Measurements from ENCODE around the gene PYM1. TPM values are rescaled to one million over a fixed set of nuclear protein-coding genes. Genes with fewer than 3 reads are reported as not detected.

PYM1 gene
- total and polyA plus RNA-seq, 5 experiments from 2014 or later, result 33.1 to 65.7 (median 54.4) TPM

DNA sequence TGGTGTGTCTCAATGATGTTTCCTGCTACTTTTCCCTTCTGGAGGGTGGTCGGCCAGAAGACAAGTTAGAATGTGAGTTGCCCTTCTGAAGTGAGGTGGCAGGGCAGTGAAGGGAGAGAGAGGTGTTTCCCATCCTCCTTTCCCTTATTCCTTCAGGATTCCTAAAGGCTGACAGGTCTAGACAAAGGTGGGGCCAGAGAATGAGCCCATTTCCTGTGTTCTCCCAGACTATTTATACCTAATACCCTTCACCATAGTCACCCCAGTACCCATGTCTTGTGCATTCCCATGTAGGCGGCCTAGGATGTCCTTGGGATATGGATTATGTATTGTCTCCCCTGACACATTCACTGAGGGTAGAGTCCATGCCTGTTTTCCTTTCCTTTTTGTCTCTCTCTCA, 10.3 kb upstream of the PYM1 start:
- POLR2A ChIA-PET, result interaction anchor here (0.8 to 12.4 kb wide), 11 partner anchors 11 to 194 kb away, joined by 3 to 293 read pairs (median 4); partner anchors contain the start of genes DGKA, DNAJC14, ORMDL2 and PYM1
- no peak for DNase-seq
- H3K4me1 Mint-ChIP-seq, result peaks cover 58 to 97% (median 92%) of the 10 kb centered on the region in 4 donors
- peak overlapping the region in 7 of 10 donors; percentile 10 to 98 (median 26) for H3K4me3 Mint-ChIP-seq
- no peaks in the 10 kb centered on the region for H3K27me3 Mint-ChIP-seq
- ATAC-seq, result no peak
- H3K9me3 Mint-ChIP-seq, result no peaks in the 10 kb centered on the region
- peaks cover 6 to 98% (median 32%) of the 10 kb centered on the region in 3 donors for H3K36me3 Mint-ChIP-seq
- H3K27ac Mint-ChIP-seq, result peak overlapping the region; percentile 79 to 99 (median 96)

DNA sequence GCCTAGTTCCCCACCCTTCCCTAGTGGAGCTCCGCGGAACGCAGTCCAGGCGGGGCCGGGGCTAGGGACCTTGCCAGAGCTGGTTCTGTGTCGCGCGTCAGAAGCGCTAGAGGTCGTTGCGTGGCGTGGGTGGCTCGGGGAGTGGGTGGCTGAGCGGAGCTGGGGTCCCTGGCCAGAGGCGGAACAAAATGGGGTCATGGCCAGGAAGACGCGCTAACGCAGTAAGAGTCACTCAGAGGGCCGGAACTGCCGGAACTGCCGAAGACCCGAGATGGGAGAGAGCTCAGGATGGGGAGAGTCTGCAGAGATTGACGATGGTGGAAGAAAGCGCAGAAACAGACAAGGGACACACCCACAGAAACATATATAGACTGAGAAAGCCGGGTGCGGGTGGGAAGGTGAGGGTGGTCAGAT, 8.1 kb upstream of the PYM1 start:
- H3K27ac Mint-ChIP-seq, result peak overlapping the region; percentile 92 to 99 (median 96)
- DNase-seq, result no peak
- H3K4me1 Mint-ChIP-seq, result peaks cover 54 to 91% (median 81%) of the 10 kb centered on the region in 4 donors
- POLR2A ChIA-PET, result interaction anchor here (0.6 to 12.4 kb wide), 17 partner anchors 9 to 218 kb away, joined by 3 to 293 read pairs (median 4); partner anchors contain the start of genes DGKA, DNAJC14, ORMDL2 and PA2G4
- H3K27me3 Mint-ChIP-seq, result no peaks in the 10 kb centered on the region
- H3K36me3 Mint-ChIP-seq, result peaks cover 19 to 90% (median 45%) of the 10 kb centered on the region in 3 donors
- H3K9me3 Mint-ChIP-seq, result no peaks in the 10 kb centered on the region
- peak overlapping the region; percentile 93 to 100 (median 98) for H3K4me3 Mint-ChIP-seq
- peak; percentile 7 to 8 for ATAC-seq

DNA sequence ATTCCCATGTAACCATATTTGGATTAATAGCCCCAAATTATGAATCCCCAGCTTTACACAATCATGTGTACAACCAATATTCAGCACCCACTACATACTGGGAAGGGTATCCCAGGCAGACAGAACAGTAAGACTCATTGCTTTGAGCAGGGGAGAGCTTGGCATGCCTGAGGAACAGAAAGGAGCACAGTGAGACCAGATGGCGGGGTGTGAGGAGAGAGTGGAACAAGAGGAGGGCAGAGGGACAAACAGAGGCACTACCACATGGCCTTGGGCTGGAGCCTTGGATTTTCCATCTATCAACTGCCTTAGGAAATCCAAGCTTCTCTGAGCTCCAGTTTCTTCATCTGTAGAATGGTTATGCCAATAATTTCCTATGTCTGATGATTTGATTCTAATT, 7.1 kb upstream of the PYM1 start:
- Mint-ChIP-seq H3K27ac (peak overlapping the region; percentile 92 to 99 (median 97)), H3K4me3 (peak overlapping the region; percentile 93 to 100 (median 98)), H3K36me3 (peaks cover 19 to 80% (median 37%) of the 10 kb centered on the region in 3 donors), H3K9me3 (no peaks in the 10 kb centered on the region), H3K27me3 (no peaks in the 10 kb centered on the region), H3K4me1 (peaks cover 56 to 91% (median 80%) of the 10 kb centered on the region in 4 donors)
- POLR2A ChIA-PET, result interaction anchor here (0.5 to 12.4 kb wide), 15 partner anchors 8 to 205 kb away, joined by 3 to 293 read pairs (median 6); partner anchors contain the start of genes DGKA, DNAJC14, ORMDL2 and PYM1
- DNase-seq, result no peak
- ATAC-seq, result no peak

DNA sequence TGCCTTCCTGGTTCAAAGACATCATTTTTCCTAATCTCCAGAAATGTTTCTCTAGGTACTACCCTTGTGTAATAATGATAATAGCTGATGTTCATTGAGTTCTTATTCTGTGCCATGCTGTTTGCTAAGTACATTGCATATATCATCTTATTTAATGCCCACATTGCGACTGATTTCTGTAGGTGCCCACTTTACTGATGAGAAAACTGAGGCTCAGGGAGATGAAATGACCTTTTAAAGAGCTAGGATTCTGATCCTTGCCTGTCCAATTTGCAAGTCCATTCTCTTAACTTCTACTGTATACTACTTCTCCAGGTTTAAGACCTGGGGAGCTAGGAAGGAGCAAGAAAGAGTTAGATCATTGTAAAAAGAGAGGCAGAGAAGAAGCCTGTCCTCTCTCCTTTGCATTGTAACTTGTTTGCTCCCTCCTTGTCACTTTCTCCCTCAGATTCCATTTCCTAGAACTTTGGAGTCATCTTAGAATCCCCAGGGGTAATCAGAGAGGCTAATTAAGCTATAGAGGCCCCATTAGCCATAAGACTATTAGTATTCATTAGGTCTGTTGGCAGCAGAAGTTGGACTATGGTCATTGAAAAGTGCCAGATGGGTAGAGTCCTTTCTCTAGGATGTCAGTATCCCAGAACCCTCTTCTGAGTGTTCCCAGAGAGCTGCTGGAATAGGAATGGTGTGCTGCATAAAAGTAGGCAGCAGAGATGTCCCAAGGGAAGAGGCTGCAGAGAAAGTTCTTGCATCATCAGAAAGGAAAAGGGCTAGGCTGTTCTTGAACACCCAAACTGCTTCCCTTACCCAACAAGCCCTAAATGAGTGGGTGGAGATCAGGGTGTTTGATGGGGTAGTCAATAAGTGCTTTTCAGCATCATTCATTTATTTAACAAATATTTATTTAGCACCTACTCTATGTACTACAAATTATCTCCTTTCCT, 6.4 kb upstream of the PYM1 start:
- no peaks in the 10 kb centered on the region for H3K27me3 Mint-ChIP-seq
- DNase-seq (no peak), ATAC-seq (no peak)
- peaks cover 57 to 91% (median 79%) of the 10 kb centered on the region in 4 donors for H3K4me1 Mint-ChIP-seq
- POLR2A ChIA-PET, result interaction anchor here (0.5 to 12.4 kb wide), 21 partner anchors 7 to 205 kb away, joined by 3 to 293 read pairs (median 6); partner anchors contain the start of genes DGKA, DNAJC14, ORMDL2 and PYM1
- peak overlapping the region; percentile 93 to 100 (median 98) for H3K4me3 Mint-ChIP-seq
- peaks cover 19 to 73% (median 38%) of the 10 kb centered on the region in 3 donors for H3K36me3 Mint-ChIP-seq
- no peaks in the 10 kb centered on the region for H3K9me3 Mint-ChIP-seq
- peak overlapping the region; percentile 89 to 99 (median 97) for H3K27ac Mint-ChIP-seq

DNA sequence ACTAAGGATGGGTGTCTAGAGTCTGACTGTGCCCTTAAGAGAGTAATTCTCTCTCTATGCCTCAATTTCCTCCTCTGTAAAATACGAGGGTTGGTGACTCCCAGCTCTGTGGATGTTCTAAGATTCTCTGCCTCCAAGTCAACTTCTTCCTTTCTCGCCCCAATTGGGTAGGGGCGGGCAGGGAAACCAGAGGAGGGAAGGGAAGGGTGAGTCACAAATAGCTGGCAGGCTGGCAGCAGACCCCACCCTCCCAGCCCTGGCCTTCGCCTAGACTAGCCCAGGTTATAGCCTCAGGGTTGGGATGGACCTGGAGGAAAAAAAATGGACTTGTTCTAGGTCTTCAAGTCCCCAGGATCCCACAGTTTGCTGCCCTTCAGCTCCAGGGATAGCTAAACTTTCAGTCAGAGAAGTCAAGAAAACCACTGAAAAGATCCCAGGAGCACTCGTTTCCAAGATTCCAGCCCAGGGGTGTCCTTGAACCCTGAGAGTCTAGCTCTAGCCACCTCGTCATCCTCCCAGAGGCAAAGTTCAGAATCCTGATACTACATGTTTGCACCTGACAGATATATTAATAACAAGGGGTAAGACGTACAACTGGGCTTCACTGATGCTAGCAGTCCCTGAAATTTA, 5.6 kb upstream of the PYM1 start:
- Mint-ChIP-seq H3K27me3 (no peaks in the 10 kb centered on the region), H3K27ac (peak overlapping the region; percentile 92 to 99 (median 98)), H3K4me1 (peaks cover 50 to 88% (median 72%) of the 10 kb centered on the region in 4 donors), H3K4me3 (peak overlapping the region; percentile 93 to 100 (median 98)), H3K36me3 (peaks cover 19 to 66% (median 36%) of the 10 kb centered on the region in 3 donors), H3K9me3 (no peaks in the 10 kb centered on the region)
- ATAC-seq, result no peak
- POLR2A ChIA-PET, result interaction anchor here (0.5 to 12.4 kb wide), 22 partner anchors 6 to 204 kb away, joined by 3 to 293 read pairs (median 5); partner anchors contain the start of genes DGKA, DNAJC14, ORMDL2 and PYM1
- no peak for DNase-seq

DNA sequence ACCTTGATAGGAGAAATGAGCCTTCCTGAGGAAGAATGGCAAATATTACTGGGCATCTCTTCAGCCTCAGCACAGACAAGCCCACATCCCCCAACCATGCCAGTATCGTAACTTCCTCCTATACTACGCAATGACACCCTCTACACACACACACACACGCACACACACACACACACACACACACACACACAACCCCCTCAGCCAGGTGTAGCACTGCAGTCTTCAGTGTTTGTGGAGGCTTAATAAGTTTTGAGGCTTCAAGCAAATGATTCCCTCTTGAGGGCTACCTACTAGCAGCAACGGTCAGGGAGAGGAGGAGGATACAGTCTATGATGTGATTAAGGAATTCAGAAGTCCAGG, 4.8 kb upstream of the PYM1 start:
- ATAC-seq (peak in 1 of 2 donors; percentile 22), DNase-seq (peak in 9 of 10 donors; percentile 31 to 78 (median 53))
- H3K27ac Mint-ChIP-seq, result peak overlapping the region; percentile 92 to 99 (median 98)
- H3K4me3 Mint-ChIP-seq, result peak overlapping the region; percentile 93 to 100 (median 98)
- H3K27me3 Mint-ChIP-seq, result no peaks in the 10 kb centered on the region
- H3K9me3 Mint-ChIP-seq, result no peaks in the 10 kb centered on the region
- POLR2A ChIA-PET, result interaction anchor here (0.6 to 12.4 kb wide), 19 partner anchors 6 to 207 kb away, joined by 3 to 293 read pairs (median 8); partner anchors contain the start of genes DGKA, DNAJC14, ORMDL2 and PYM1
- peaks cover 49 to 87% (median 66%) of the 10 kb centered on the region in 4 donors for H3K4me1 Mint-ChIP-seq
- peaks cover 19 to 58% (median 31%) of the 10 kb centered on the region in 3 donors for H3K36me3 Mint-ChIP-seq

DNA sequence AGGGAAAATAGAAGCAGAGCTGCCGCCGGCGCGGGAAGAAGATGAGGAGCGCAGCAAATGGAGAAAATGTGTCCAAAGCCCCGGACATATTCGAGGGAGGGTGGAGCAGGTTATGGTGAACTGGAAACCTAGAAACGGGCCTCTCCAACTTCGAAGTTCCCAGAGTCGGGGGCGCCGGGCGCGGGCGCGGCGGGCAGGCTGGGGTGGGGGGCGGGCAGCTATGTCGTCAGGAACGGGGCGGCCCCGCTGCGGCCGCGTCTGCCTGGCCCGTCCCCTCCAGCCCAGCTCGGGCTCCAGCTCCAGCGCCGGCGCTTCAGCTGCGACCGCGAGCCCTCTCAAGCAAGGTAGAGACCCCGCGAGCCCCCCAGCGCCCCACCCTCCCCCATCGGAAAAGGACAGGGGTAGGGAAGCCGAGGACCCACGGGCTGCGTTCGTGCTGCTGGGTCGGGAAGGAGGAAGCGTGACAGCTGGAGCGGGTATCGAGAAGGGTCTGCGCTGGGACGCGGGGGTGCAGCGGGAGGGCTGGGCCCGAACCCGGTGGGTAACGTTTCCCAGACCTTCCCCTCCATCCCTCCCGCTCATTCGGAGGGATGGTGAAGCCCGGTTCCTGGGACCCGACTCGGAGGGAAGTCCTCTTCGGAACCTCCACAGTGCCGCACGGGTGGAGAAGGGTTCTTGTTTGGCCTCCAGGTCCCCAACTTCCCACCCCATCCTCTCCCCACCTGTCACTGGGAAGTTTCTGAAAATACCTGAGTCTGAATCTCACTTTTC, 4.3 kb upstream of the PYM1 start:
- peaks cover 18 to 52% (median 31%) of the 10 kb centered on the region in 3 donors for H3K36me3 Mint-ChIP-seq
- no peaks in the 10 kb centered on the region for H3K9me3 Mint-ChIP-seq
- H3K4me1 Mint-ChIP-seq, result peaks cover 43 to 81% (median 60%) of the 10 kb centered on the region in 4 donors
- H3K4me3 Mint-ChIP-seq, result peak overlapping the region; percentile 93 to 100 (median 98)
- H3K27me3 Mint-ChIP-seq, result no peaks in the 10 kb centered on the region
- DNase-seq (peak in 2 of 10 donors; percentile 28 to 38), ATAC-seq (no peak)
- POLR2A ChIA-PET, result interaction anchor here (0.6 to 12.4 kb wide), 22 partner anchors 5 to 207 kb away, joined by 3 to 293 read pairs (median 6); partner anchors contain the start of genes DGKA, DNAJC14, ORMDL2 and PA2G4
- H3K27ac Mint-ChIP-seq, result peak overlapping the region; percentile 93 to 100 (median 98)

DNA sequence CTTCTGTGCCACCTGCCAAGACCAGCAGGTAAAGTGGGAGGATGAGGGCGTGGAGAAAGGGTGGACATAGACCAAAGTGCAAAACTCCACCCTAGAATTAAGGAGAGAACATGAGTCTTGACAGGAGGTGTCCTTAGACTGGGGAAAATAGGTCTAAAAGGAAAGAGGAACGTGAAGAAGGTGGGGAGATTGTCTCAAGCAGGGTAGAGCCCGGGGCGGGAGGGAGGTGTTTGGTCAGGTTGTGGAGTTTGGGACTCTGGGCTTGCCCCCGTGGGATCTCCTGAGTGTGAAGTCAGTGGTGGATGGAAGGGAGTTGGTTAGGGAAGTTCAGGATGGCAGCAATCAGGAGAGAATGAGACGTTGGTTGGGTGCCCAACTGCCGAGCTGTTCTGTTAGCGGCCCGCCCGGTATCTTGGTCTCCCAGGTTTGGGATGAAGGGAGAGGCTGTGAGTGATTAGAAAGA, 3.7 kb upstream of the PYM1 start:
- ATAC-seq (no peak), DNase-seq (no peak)
- H3K27ac Mint-ChIP-seq, result peak overlapping the region; percentile 93 to 100 (median 98)
- peaks cover 43 to 79% (median 57%) of the 10 kb centered on the region in 4 donors for H3K4me1 Mint-ChIP-seq
- no peaks in the 10 kb centered on the region for H3K9me3 Mint-ChIP-seq
- POLR2A ChIA-PET, result interaction anchor here (0.6 to 12.4 kb wide), 17 partner anchors 5 to 202 kb away, joined by 3 to 293 read pairs (median 13); partner anchors contain the start of genes DGKA, DNAJC14, ORMDL2 and PA2G4
- H3K27me3 Mint-ChIP-seq, result no peaks in the 10 kb centered on the region
- peak overlapping the region; percentile 93 to 100 (median 98) for H3K4me3 Mint-ChIP-seq
- peaks cover 20 to 46% (median 29%) of the 10 kb centered on the region in 3 donors for H3K36me3 Mint-ChIP-seq

DNA sequence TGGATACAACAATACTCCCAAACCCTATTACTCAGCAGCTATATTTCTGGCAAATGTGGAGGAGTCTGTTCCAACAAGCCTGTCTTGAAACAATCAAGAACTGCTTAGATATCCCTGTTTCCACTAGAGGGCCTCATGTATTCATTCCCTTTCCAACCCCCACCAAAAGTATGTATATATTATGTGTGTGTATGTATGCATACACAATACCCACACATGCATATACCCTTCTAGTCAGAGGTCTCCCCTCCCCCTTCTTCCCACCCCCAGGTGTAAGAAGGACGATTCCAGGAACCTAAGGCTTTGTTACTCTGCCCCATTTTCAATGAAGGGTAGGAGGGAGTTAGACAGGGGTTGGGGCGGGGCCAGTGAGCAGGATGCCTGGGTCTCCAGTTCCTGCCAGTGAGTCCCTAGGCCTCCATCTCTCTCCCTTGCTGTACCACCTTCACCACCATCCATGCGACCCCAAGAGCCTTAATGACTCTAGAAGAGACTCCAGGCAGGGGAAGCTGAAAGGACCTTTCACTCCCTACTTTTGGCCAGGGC, 3.1 kb upstream of the PYM1 start, which contains the start of gene DGKA:
TSS of gene DGKA (plus strand) at position 392 of the 546 bp plus-strand sequence. CDS start 5,342 bp downstream, outside the sequence.
- peak; percentile 53 to 81 (median 66) for DNase-seq
- POLR2A ChIA-PET, result interaction anchor here (0.6 to 12.4 kb wide), 22 partner anchors 4 to 1433 kb away, joined by 3 to 293 read pairs (median 8); partner anchors contain the start of genes DGKA, DNAJC14, ESYT1 and NCKAP1L
- peaks cover 41 to 79% (median 57%) of the 10 kb centered on the region in 4 donors for H3K4me1 Mint-ChIP-seq
- peak within 1 kb of the TSS; percentile 93 to 100 (median 98) for H3K27ac Mint-ChIP-seq
- peak; percentile 23 to 24 for ATAC-seq
- no peaks in the 10 kb centered on the region for H3K9me3 Mint-ChIP-seq
- no peaks in the 10 kb centered on the region for H3K27me3 Mint-ChIP-seq
- H3K36me3 Mint-ChIP-seq, result peaks cover 20 to 41% (median 29%) of the 10 kb centered on the region in 3 donors
- peak within 1 kb of the TSS; percentile 93 to 100 (median 98) for H3K4me3 Mint-ChIP-seq

DNA sequence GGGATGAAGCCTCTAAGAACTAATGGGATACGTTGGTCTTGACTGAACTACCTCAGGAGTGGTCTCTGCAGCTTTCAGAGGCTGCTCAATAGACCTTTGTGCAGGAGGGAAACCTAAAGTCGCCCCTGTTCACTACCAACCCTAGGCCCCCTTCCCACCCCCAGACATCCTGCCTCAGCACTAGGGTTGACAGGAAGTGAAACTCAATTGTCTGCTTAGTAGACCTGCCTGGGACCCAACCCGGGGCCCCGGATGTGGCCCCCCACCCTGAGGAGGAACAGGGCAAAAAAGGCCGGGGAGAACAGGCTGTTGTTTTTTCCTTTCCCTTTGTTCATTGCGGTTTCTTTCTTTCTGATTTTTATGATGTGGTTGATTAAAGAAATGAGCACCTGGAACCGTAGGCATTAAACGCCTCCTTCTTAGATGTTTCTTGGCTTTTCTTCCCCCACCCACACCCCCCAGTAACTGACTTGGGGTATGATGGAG, 1.7 kb upstream of the PYM1 start:
- Mint-ChIP-seq H3K9me3 (no peaks in the 10 kb centered on the region), H3K4me3 (peak overlapping the region; percentile 93 to 100 (median 98)), H3K27ac (peak overlapping the region; percentile 93 to 100 (median 98)), H3K4me1 (peaks cover 39 to 75% (median 55%) of the 10 kb centered on the region in 4 donors), H3K27me3 (no peaks in the 10 kb centered on the region), H3K36me3 (peaks cover 20 to 32% (median 27%) of the 10 kb centered on the region in 3 donors)
- DNase-seq (peak; percentile 73 to 98 (median 90)), ATAC-seq (peak; percentile 61 to 71)
- POLR2A ChIA-PET, result interaction anchor here (0.6 to 10.9 kb wide), 24 partner anchors 8 to 759 kb away, joined by 3 to 293 read pairs (median 8); partner anchors contain the start of genes DNAJC14, ESYT1, ORMDL2 and PA2G4

Measured in naive thymus-derived CD8-positive, alpha-beta T cell (primary cell).